Measurements from ENCODE around the gene MCFD2. TPM values are rescaled to one million over a fixed set of nuclear protein-coding genes. Genes with fewer than 3 reads are reported as not detected.

The MCFD2 gene
- polyA plus RNA-seq, 1 of the 3 experiments (the other 2 are of a cell fraction), result 88.2 TPM

- TF ChIP-seq USF1 (IDR thresholded peaks at IDR 0.05; ENCODE audit: borderline replicate concordance, low read depth) (no peak), SMC3 (IDR thresholded peaks at IDR 0.05; ENCODE audit: low read depth, low read length) (no peak), SIN3A (IDR thresholded peaks at IDR 0.05; ENCODE audit: borderline replicate concordance, low read depth, low read length) (no peak), TAF1 (IDR thresholded peaks at IDR 0.05; ENCODE audit: borderline replicate concordance, low read depth, low read length) (no peak), TCF12 (IDR thresholded peaks at IDR 0.05) (no peak), ELF1 (IDR thresholded peaks at IDR 0.05) (no peak), MEF2A (IDR thresholded peaks at IDR 0.05; ENCODE audit: borderline replicate concordance, low read depth) (no peak), JUND (IDR thresholded peaks at IDR 0.05) (no peak), GATA2 (CRISPR knock-in tag; IDR thresholded peaks at IDR 0.05) (no peak)
- TF ChIP-seq, protein P1, sequence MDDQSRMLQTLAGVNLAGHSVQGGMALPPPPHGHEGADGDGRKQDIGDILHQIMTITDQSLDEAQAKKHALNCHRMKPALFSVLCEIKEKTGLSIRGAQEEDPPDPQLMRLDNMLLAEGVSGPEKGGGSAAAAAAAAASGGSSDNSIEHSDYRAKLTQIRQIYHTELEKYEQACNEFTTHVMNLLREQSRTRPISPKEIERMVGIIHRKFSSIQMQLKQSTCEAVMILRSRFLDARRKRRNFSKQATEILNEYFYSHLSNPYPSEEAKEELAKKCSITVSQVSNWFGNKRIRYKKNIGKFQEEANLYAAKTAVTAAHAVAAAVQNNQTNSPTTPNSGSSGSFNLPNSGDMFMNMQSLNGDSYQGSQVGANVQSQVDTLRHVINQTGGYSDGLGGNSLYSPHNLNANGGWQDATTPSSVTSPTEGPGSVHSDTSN (IDR thresholded peaks at IDR 0.05), result no peak
- TF ChIP-seq, protein P2, sequence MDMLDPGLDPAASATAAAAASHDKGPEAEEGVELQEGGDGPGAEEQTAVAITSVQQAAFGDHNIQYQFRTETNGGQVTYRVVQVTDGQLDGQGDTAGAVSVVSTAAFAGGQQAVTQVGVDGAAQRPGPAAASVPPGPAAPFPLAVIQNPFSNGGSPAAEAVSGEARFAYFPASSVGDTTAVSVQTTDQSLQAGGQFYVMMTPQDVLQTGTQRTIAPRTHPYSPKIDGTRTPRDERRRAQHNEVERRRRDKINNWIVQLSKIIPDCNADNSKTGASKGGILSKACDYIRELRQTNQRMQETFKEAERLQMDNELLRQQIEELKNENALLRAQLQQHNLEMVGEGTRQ (IDR thresholded peaks at IDR 0.05; ENCODE audit: borderline replicate concordance, low read depth, low read length), result no peak
Observed at GRCh38 chr2:46854260-46854659, 61.3 kb downstream of the MCFD2 start (continued).

GRCh38 chr2:46852598-46852997 is 63.0 kb downstream of the MCFD2 start:
- Histone ChIP-seq H3K4me1 (ENCODE audit: control insufficient read depth in 1 of 2, insufficient read depth in 2 of 2, low read depth in 1 of 2, low read length in 1 of 2) (peaks cover 39 to 72% of the 10 kb centered on the region in 2 experiments), H3K36me3 (replicated peaks in 1 of 2; ENCODE audit: control insufficient read depth in 1 of 2, insufficient read depth in 2 of 2, low read length in 1 of 2) (no peaks in the 10 kb centered on the region), H3K4me2 (no peak overlapping the region), H3K9ac (0 out of 2 replicates have a peak overlapping the region, but pooled peaks have one; percentile 7), H4K20me1 (ENCODE audit: insufficient read depth) (no peaks in the 10 kb centered on the region), H3K4me3 (ENCODE audit: low read depth in 2 of 2, low read length in 1 of 2) (no peak overlapping the region), H3K27ac (ENCODE audit: low read depth in 2 of 2, low read length in 1 of 2) (peak overlapping the region; percentile 12 to 99; a peak in 3 of 4 replicates), H3K79me2 (ENCODE audit: insufficient read depth) (peaks cover 10% of the 10 kb centered on the region), H3K27me3 (ENCODE audit: insufficient read depth) (no peaks in the 10 kb centered on the region), H2AFZ (ENCODE audit: low read depth) (no peak overlapping the region), H3K9me3 (no peaks in the 10 kb centered on the region), H3K9me2 (no peaks in the 10 kb centered on the region), H3F3A (replicated peaks; ENCODE audit: insufficient read depth) (peaks cover 85% of the 10 kb centered on the region)
- ChIA-PET POLR2A (no interaction called here), CTCF (no interaction called here)
- no peak for DNase-seq
- WGBS (ENCODE audit: low lambda C conversion rate), result 86% methylated on average over 1 of the region's 1 CpG
- no peak for TF ChIP-seq RXRA (IDR thresholded peaks at IDR 0.05; ENCODE audit: borderline replicate concordance, low read depth)
- no peak for TF ChIP-seq CHD2 (IDR thresholded peaks at IDR 0.05; ENCODE audit: low read length, partially characterized antibody)
- TF ChIP-seq RFX5 (IDR thresholded peaks at IDR 0.05; ENCODE audit: low read length), result no peak
- TF ChIP-seq, protein P3, sequence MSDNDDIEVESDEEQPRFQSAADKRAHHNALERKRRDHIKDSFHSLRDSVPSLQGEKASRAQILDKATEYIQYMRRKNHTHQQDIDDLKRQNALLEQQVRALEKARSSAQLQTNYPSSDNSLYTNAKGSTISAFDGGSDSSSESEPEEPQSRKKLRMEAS (IDR thresholded peaks at IDR 0.05; ENCODE audit: low read depth), result 0 out of 2 replicates have a peak, but pooled peaks have one; percentile 4
- peak; percentile 71 for TF ChIP-seq FOSL2 (IDR thresholded peaks at IDR 0.05; ENCODE audit: borderline replicate concordance, low read depth)
- TF ChIP-seq TCF12 (IDR thresholded peaks at IDR 0.05), result peak; percentile 33; the same call in 1 of the 2 replicates
- TF ChIP-seq NFIC (IDR thresholded peaks at IDR 0.05; ENCODE audit: borderline replicate concordance), result no peak
- no peak for TF ChIP-seq EZH2phosphoT487 (IDR thresholded peaks at IDR 0.05; ENCODE audit: borderline replicate concordance, low read depth)
- TF ChIP-seq RAD21 (IDR thresholded peaks at IDR 0.05; ENCODE audit: low read length), result no peak
- no peak for TF ChIP-seq CTCF (IDR thresholded peaks at IDR 0.05)
- no peak for TF ChIP-seq FOXJ3 (CRISPR knock-in tag; IDR thresholded peaks at IDR 0.05)
- TF ChIP-seq REST (IDR thresholded peaks at IDR 0.05; ENCODE audit: low read depth, low read length), result no peak
- TF ChIP-seq ELF1 (IDR thresholded peaks at IDR 0.05), result no peak
- TF ChIP-seq GATA2 (CRISPR knock-in tag; IDR thresholded peaks at IDR 0.05), result no peak
- TF ChIP-seq POLR2AphosphoS5 (IDR thresholded peaks at IDR 0.05; ENCODE audit: low read depth, low read length), result no peak
- no peak for TF ChIP-seq RCOR1 (IDR thresholded peaks at IDR 0.05; ENCODE audit: low read length)
- TF ChIP-seq USF1 (IDR thresholded peaks at IDR 0.05; ENCODE audit: borderline replicate concordance, low read depth), result no peak

Data from SK-N-SH (cell line).